Measurements from ENCODE around the gene CLIC3.

The CLIC3 gene

GRCh38 chr9:136950656-136951276 lies 45.6 kb downstream of the CLIC3 start:
- DNase-seq: no peak

DNA sequence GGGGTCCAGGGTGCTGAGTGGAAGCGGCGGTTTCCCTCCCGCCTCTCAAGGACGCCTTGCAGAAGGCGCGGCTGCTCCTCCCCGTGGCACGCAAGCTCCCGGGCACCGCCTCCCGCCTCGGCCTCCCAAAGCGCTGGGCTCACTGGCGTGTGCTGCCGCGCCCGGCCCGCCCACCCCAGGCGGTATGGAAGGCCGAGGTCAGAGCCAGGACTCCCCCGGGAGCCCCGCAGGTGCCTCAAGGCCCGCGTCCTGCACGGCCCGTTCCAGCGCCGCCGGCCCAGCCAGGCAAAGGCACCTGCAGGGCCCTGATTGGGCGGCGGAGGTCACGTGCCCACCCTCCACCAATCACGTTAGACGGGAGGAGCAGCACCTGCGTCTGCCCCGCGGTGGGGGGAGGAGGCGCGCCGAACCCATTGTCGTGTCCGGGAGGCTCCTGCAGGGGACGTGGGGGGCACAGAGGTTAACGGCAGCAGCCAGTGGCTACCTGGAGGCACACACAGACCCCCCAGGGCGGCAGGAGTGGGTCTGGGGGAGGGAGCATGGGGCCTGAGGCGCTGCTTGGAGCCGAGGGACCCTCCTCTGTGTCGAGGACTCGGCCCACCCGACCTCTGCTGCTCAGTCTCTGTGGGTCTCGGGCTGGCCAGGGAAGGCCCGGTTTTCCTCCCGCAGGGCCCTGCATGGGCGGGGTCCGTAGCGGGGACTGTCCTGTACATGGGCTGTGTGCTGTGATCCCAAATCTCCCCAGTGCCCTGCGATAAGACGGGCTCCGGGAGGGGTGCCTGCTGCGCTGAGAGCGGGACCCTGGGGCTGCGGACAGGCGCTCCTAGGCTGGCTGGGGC lies 46.3 kb downstream of the CLIC3 start:
- peak; percentile 94 for DNase-seq

GRCh38 chr9:136949239-136949816 lies 47.0 kb downstream of the CLIC3 start:
- DNase-seq: no peak

DNA sequence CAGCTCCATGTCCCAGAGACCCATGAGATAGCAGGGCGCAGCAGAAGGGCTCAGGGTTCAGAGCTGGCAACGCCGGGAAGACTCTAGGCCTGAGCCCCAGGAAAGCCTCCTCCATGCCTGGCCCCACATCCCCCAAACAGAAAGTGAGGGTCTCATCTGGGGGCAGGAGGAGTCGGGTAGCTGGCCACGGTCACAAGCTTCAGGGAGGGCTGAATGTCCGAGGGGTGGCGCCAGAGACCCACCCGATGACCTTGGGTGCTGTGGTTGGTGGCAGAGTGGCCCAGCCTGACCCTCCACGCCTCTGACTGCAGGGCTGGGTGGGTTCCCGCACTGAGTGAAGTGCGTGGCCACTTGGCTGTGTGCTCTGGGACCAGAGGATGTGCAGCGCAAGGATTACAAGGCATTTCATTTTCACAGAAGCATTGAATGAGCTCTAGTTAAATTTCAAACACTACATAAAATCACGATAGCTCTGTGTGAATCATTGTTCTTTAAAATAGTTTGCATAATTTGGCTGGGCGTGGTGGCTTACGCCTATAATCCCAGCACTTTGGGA lies 48.3 kb downstream of the CLIC3 start:
- DNase-seq: no peak

- DNase-seq: no peak
These were observed 49.1 kb downstream of the CLIC3 start for GRCh38 chr9:136947028-136947891.

DNA sequence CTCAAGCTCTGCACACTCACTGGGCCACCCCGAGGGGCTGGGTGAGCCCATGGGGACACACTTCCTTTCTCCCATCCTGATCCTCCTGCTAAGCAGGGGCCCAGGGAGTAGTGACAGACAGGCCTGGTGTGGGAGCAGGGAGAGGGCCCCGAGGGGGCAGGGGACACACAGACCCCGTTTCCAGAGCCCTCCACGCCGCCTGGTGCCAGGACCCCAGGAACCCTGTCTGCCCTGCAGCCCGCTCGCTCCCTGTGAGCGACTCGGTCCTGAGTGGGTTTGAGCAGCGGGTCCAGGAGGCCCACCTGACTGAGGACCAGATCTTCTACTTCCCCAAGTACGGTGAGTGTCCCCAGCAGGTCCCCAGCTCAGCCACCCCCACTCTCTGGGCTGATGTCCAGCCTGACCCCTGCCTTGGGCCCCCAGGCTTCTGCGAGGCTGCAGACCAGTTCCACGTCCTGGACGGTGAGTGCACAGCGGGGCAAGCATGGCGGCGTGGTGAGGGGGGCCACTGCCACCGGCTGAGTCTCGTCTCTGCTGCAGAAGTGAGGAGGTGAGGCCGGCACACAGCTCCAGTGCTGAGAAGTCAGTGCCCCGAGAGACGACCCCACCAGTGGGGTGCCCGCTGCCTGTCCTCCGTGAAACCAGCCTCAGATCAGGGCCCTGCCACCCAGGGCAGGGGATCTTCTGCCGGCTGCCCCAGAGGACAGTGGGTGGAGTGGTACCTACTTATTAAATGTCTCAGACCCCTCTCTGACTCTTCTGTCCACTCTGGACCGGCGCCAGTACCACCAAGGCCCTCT lies 49.9 kb downstream of the CLIC3 start:
- no peak for DNase-seq

GRCh38 chr9:136945333-136946227 lies 50.8 kb downstream of the CLIC3 start:
- DNase-seq: no peak

All from DMS79 (cell line).